GM23338 (cell line): Measurements from ENCODE around the gene GNAI2.
A peak's percentile ranks its signal among the peaks of the same experiment; 100 is the strongest.

ENCODE experiments used
- CREB1 ChIP-seq: fragments of 250-450 bp; sonication (Bioruptor Pico); IDR thresholded peaks from 2 replicates; pipeline ENCODE4 v1.5.0; 2020; ENCODE audit warnings: low read depth, mild to moderate bottlenecking, moderate library complexity
- ETS1 ChIP-seq: IDR thresholded peaks from 2 replicates; pipeline ENCODE4 v1.6.1; 2016; ENCODE audit warnings: antibody characterized with exemption
- EZH2 ChIP-seq: fragments of 200-600 bp; sonication (generic); IDR thresholded peaks from one replicate; pipeline ENCODE4 v1.8.0; 2017; ENCODE audit warnings: antibody characterized with exemption, mild to moderate bottlenecking, low read depth; ENCODE audit not compliant: unreplicated experiment
- EZH2phosphoT487 ChIP-seq: fragments of 200-600 bp; sonication (generic); IDR thresholded peaks from one replicate; pipeline ENCODE4 v1.8.1; 2018; ENCODE audit warnings: antibody characterized with exemption; ENCODE audit not compliant: unreplicated experiment
- POLR2AphosphoS5 ChIP-seq: IDR thresholded peaks from 2 replicates; pipeline ENCODE4 v1.6.1; 2016; ENCODE audit warnings: antibody characterized with exemption, low read depth
- TF ChIP-seq, protein P1 (sequence below), 2 experiments: fragments of 200-600 bp in 1 of 2; sonication (generic) in 1 of 2; conservative IDR thresholded peaks; 2 replicates each; pipeline versions ENCODE4 v1.5.1 to v1.6.1; 2016 to 2017; ENCODE audit warnings: antibody characterized with exemption in 2 of 2, low read depth in 2 of 2, mild to moderate bottlenecking in 2 of 2, moderate library complexity in 1 of 2

- TF ChIP-seq EZH2 (no peak), EZH2phosphoT487 (no peak), ETS1 (0 out of 2 replicates have a peak, but pooled peaks have one; percentile 34), POLR2AphosphoS5 (0 out of 2 replicates have a peak, but pooled peaks have one; percentile 17), CREB1 (no peak)
- TF ChIP-seq, protein P1, sequence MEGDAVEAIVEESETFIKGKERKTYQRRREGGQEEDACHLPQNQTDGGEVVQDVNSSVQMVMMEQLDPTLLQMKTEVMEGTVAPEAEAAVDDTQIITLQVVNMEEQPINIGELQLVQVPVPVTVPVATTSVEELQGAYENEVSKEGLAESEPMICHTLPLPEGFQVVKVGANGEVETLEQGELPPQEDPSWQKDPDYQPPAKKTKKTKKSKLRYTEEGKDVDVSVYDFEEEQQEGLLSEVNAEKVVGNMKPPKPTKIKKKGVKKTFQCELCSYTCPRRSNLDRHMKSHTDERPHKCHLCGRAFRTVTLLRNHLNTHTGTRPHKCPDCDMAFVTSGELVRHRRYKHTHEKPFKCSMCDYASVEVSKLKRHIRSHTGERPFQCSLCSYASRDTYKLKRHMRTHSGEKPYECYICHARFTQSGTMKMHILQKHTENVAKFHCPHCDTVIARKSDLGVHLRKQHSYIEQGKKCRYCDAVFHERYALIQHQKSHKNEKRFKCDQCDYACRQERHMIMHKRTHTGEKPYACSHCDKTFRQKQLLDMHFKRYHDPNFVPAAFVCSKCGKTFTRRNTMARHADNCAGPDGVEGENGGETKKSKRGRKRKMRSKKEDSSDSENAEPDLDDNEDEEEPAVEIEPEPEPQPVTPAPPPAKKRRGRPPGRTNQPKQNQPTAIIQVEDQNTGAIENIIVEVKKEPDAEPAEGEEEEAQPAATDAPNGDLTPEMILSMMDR (conservative IDR thresholded peaks at IDR 0.05; ENCODE audit: low read depth in 2 of 2) = no peak
These were observed 1.9 kb downstream of the GNAI2 start for GRCh38 chr3:50237754-50238548.
